SK-N-SH treated with all-trans-retinoic acid at 6 μM for 48 hours (cell line): Measurements from ENCODE around the gene EMC9.
A peak's percentile ranks its signal among the peaks of the same experiment; 100 is the strongest.

Experiments used
- ATAC-seq: fragments of 200-7000 bp; cut with Tn5 transposase; 3 replicates; pipeline ENCODE4 v1.9.1; 2020; ENCODE audit warnings: mild to moderate bottlenecking, moderate library complexity
- ARNTL ChIP-seq: fragments of 450-650 bp; formaldehyde crosslinking; IDR thresholded peaks from 2 replicates; pipeline ENCODE4 v1.5.0; 2020; ENCODE audit warnings: low read depth, mild to moderate bottlenecking, moderate library complexity, borderline replicate concordance
- BACH2 ChIP-seq: fragments of 250-450 bp; sonication (Bioruptor Pico); IDR thresholded peaks from 2 replicates; pipeline ENCODE4 v1.9.0; 2021; ENCODE audit warnings: mild to moderate bottlenecking, borderline replicate concordance
- CSDC2 ChIP-seq: fragments of 250-450 bp; sonication (Bioruptor Pico); IDR thresholded peaks from 2 replicates; pipeline ENCODE4 v1.5.0; 2020; ENCODE audit warnings: mild to moderate bottlenecking, moderate library complexity
- CSRNP3 ChIP-seq: fragments of 250-450 bp; sonication (Bioruptor Pico); IDR thresholded peaks from 2 replicates; pipeline ENCODE4 v1.5.1; 2021; ENCODE audit warnings: mild to moderate bottlenecking, moderate library complexity
- ESRRG ChIP-seq: fragments of 250-450 bp; sonication (Bioruptor Pico); IDR thresholded peaks from 2 replicates; pipeline ENCODE4 v1.6.1; 2021; ENCODE audit warnings: mild to moderate bottlenecking
- GLIS3 ChIP-seq: fragments of 250-450 bp; sonication (Bioruptor Pico); IDR thresholded peaks from 2 replicates; pipeline ENCODE4 v1.5.0; 2020; ENCODE audit warnings: mild to moderate bottlenecking, moderate library complexity
- OSR1 ChIP-seq: fragments of 250-450 bp; sonication (Bioruptor Pico); IDR thresholded peaks from 2 replicates; pipeline ENCODE4 v1.8.0; 2022; ENCODE audit warnings: moderate library complexity, mild to moderate bottlenecking, inconsistent platforms
- PPARA ChIP-seq: fragments of 250-450 bp; sonication (Bioruptor Pico); IDR thresholded peaks from 2 replicates; pipeline ENCODE4 v1.5.0; 2020; ENCODE audit warnings: mild to moderate bottlenecking, borderline replicate concordance
- RARB ChIP-seq: fragments of 250-450 bp; sonication (Bioruptor Pico); IDR thresholded peaks from 2 replicates; pipeline ENCODE4 v1.8.0; 2021; ENCODE audit warnings: mild to moderate bottlenecking, moderate library complexity
- SNAI2 ChIP-seq: fragments of 250-450 bp; sonication (Bioruptor Pico); IDR thresholded peaks from 2 replicates; pipeline ENCODE4 v1.5.0; 2020; ENCODE audit warnings: mild to moderate bottlenecking, moderate library complexity
- TCF4 ChIP-seq: fragments of 250-450 bp; sonication (Bioruptor Pico); IDR thresholded peaks from 2 replicates; pipeline ENCODE4 v1.8.0; 2021; ENCODE audit warnings: mild to moderate bottlenecking, moderate library complexity, borderline replicate concordance
- TOX ChIP-seq: fragments of 250-450 bp; sonication (Bioruptor Pico); IDR thresholded peaks from 2 replicates; pipeline ENCODE4 v1.8.0; 2021; ENCODE audit warnings: mild to moderate bottlenecking, moderate library complexity, borderline replicate concordance
- TSHZ2 ChIP-seq: fragments of 250-450 bp; sonication (Bioruptor Pico); IDR thresholded peaks from 2 replicates; pipeline ENCODE4 v1.5.0; 2020; ENCODE audit warnings: mild to moderate bottlenecking, moderate library complexity
- ZC3H10 ChIP-seq: fragments of 250-450 bp; sonication (Bioruptor Pico); IDR thresholded peaks from 2 replicates; pipeline ENCODE4 v1.5.1; 2021; ENCODE audit warnings: mild to moderate bottlenecking, moderate library complexity
- ZFP3 ChIP-seq: fragments of 250-450 bp; sonication (Bioruptor Pico); IDR thresholded peaks from 2 replicates; pipeline ENCODE4 v1.5.0; 2020; ENCODE audit warnings: mild to moderate bottlenecking, moderate library complexity
- ZFP30 ChIP-seq: fragments of 450-650 bp; formaldehyde crosslinking; IDR thresholded peaks from 2 replicates; pipeline ENCODE4 v1.5.0; 2022; ENCODE audit warnings: mild to moderate bottlenecking, moderate library complexity
- ZNF70 ChIP-seq: fragments of 450-650 bp; formaldehyde crosslinking; IDR thresholded peaks from 2 replicates; pipeline ENCODE4 v1.5.0; 2020; ENCODE audit warnings: mild to moderate bottlenecking, moderate library complexity
- ZNF8 ChIP-seq: fragments of 450-650 bp; formaldehyde crosslinking; IDR thresholded peaks from 2 replicates; pipeline ENCODE4 v1.5.0; 2020; ENCODE audit warnings: mild to moderate bottlenecking, moderate library complexity
- TF ChIP-seq, protein P1 (sequence below): fragments of 250-450 bp; sonication (Bioruptor Pico); IDR thresholded peaks from 2 replicates; pipeline ENCODE4 v1.5.1; 2020; ENCODE audit warnings: low read depth, mild to moderate bottlenecking, moderate library complexity

The EMC9 gene

DNA sequence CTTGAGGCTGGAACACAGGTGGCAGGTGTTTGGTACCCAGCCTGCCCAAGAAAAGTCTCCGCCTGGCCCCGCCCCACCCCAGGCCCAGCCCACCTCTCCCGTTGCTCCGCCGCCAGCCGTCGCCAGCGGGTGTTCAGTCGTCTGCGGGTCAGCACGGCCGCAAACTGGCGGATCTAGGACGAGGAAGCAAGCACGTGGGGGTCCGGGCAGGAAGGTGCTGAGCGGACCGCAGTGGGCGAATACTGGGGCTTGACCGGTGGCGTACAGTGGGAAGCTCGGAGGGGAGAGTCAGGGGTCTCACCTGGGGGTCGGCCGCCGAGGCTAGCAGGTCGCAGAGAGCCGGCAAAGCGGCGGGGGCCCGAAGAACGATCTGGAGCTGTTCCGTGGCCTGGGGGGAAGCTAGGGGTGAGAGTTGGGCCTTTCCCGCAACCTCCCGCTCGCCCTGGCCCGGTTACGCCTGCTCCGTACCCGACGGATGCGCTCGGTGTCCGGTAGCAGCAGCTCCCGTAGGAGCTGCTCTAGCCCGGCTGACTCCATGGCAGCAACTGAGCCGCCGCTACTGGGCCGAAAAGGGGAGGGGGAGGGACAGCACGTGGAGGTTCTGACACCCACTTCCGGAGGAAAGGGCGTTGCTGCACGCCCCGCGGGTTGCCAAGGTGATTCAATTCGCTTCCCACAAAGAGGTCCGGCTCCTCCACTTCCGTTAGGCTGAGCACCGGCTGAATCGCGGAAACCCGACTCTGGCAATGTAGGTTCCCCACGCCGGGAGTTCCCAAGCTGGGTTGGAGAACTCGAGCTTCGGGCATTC is 47.1 kb upstream of the EMC9 start, which contains the start of gene IPO4:
Gene IPO4, minus strand, starts transcription at position 566 of the 808 bp plus-strand sequence. Its CDS starts 29 bp downstream, at position 537.
- ATAC-seq: peak; percentile 92
- TF ChIP-seq BACH2 (no peak), ZNF8 (CRISPR knock-in tag) (0 out of 2 replicates have a peak, but pooled peaks have one; percentile 16)
- TF ChIP-seq, all 23 proteins: peak for 1

- no peak for ATAC-seq
- no peak for TF ChIP-seq TOX (CRISPR knock-in tag)
Observed at GRCh38 chr14:24187539-24187915, 46.1 kb upstream of the EMC9 start.

DNA sequence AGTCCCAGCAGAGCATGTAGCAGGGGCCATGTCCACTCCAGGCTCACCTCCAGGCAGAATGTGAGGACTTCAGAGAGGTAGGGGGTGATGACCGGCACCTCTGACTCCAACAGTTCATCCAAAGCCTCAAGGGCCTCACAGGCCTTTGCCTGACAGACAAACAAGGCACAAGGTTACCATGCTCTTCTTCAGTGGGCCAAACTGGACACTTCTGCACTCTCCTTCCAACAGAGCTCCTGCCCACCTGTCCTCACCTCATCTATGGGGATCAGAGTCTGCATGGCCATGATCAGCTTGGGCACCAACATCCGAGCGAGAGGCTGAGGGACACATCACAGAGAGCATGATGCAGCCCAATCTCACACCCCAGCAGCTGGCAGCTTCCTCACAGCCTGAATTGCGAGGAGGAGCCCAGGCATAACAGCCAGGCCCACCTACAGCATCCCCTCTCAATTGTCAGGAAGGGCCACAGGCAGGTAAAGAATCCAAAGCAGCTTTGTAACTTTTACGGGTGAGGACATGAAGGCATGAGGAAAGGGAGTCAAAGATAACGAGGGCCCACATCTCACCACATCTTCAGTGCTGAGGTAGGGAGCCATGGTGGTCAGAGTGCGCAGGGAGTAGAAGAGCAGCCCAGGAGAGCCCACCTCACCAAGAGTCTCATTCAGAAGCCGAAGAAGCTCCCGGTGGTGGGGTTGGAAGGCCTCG is 45.6 kb upstream of the EMC9 start:
- no peak for TF ChIP-seq TOX (CRISPR knock-in tag)
- no peak for TF ChIP-seq ZNF70
- TF ChIP-seq TSHZ2 (CRISPR knock-in tag): no peak
- TF ChIP-seq BACH2: no peak
- TF ChIP-seq, protein P1, sequence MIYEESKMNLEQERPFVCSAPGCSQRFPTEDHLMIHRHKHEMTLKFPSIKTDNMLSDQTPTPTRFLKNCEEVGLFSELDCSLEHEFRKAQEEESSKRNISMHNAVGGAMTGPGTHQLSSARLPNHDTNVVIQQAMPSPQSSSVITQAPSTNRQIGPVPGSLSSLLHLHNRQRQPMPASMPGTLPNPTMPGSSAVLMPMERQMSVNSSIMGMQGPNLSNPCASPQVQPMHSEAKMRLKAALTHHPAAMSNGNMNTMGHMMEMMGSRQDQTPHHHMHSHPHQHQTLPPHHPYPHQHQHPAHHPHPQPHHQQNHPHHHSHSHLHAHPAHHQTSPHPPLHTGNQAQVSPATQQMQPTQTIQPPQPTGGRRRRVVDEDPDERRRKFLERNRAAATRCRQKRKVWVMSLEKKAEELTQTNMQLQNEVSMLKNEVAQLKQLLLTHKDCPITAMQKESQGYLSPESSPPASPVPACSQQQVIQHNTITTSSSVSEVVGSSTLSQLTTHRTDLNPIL: no peak
- no peak for TF ChIP-seq SNAI2 (CRISPR knock-in tag)
- no peak for TF ChIP-seq RARB
- no peak for TF ChIP-seq CSDC2 (CRISPR knock-in tag)
- TF ChIP-seq OSR1 (CRISPR knock-in tag): no peak
- no peak for TF ChIP-seq ZC3H10 (CRISPR knock-in tag)

GRCh38 chr14:24185741-24186140 is 44.4 kb upstream of the EMC9 start:
- TF ChIP-seq ESRRG (CRISPR knock-in tag): no peak
- TF ChIP-seq TOX (CRISPR knock-in tag): no peak
- no peak for TF ChIP-seq ARNTL (CRISPR knock-in tag)
- TF ChIP-seq ZNF8 (CRISPR knock-in tag): no peak
- TF ChIP-seq RARB: no peak
- TF ChIP-seq BACH2: no peak
- TF ChIP-seq ZFP3 (CRISPR knock-in tag): no peak
- TF ChIP-seq, protein P1: no peak
- TF ChIP-seq TCF4 (CRISPR knock-in tag): no peak
- no peak for TF ChIP-seq CSRNP3 (CRISPR knock-in tag)
- no peak for TF ChIP-seq PPARA (CRISPR knock-in tag)
- TF ChIP-seq, all 23 proteins: peak for 0
- no peak for ATAC-seq

More for the DNA sequence above, 45.6 kb upstream of the EMC9 start:
- ATAC-seq: no peak

GRCh38 chr14:24185026-24185425 is 43.6 kb upstream of the EMC9 start:
- ATAC-seq: no peak
- no peak for TF ChIP-seq ZFP30 (CRISPR knock-in tag)
- TF ChIP-seq ZNF70: no peak
- no peak for TF ChIP-seq CSDC2 (CRISPR knock-in tag)
- TF ChIP-seq RARB: no peak
- no peak for TF ChIP-seq ZC3H10 (CRISPR knock-in tag)
- no peak for TF ChIP-seq ARNTL (CRISPR knock-in tag)
- TF ChIP-seq BACH2: no peak
- TF ChIP-seq ZFP3 (CRISPR knock-in tag): no peak
- TF ChIP-seq SNAI2 (CRISPR knock-in tag): no peak
- no peak for TF ChIP-seq TOX (CRISPR knock-in tag)
- no peak for TF ChIP-seq GLIS3 (CRISPR knock-in tag)
